OCI-LY1 (cell line): ENCODE results near the gene ATG9B.
A peak's percentile ranks its signal among the peaks of the same experiment; 100 is the strongest.

Source experiments
- H2AFZ ChIP-seq: fragments of 200-600 bp; sonication (generic), shearing (Covaris generic); 2 replicates; pipeline ENCODE4 v1.6.0; 2014; ENCODE audit warnings: antibody characterized with exemption, mild to moderate bottlenecking, low read length
- H3F3A ChIP-seq: fragments of 200-600 bp; sonication (generic), shearing (Covaris generic); 2 replicates; pipeline ENCODE4 v1.6.0; 2014; ENCODE audit warnings: mild to moderate bottlenecking, antibody characterized with exemption, low read length, moderate library complexity; ENCODE audit not compliant: insufficient read depth
- H3K27ac ChIP-seq: fragments of 200-600 bp; sonication (generic); 2 replicates; pipeline ENCODE4 v1.5.1; 2014; ENCODE audit warnings: low read length, mixed run types, mild to moderate bottlenecking, low read depth; ENCODE audit not compliant: poor library complexity, severe bottlenecking
- H3K27me3 ChIP-seq: fragments of 200-600 bp; sonication (generic); 2 replicates; pipeline ENCODE4 v1.6.0; 2014; ENCODE audit warnings: antibody characterized with exemption, mild to moderate bottlenecking, low read length, moderate library complexity; ENCODE audit not compliant: insufficient read depth
- H3K36me3 ChIP-seq: fragments of 200-600 bp; sonication (generic); 2 replicates; pipeline ENCODE4 v1.6.1; 2014; ENCODE audit warnings: mild to moderate bottlenecking, antibody characterized with exemption, low read length, moderate library complexity, mixed read lengths; ENCODE audit not compliant: insufficient read depth
- H3K4me1 ChIP-seq: fragments of 200-600 bp; sonication (generic); 2 replicates; pipeline ENCODE4 v1.5.1; 2014; ENCODE audit warnings: mild to moderate bottlenecking, low read length, moderate library complexity; ENCODE audit not compliant: insufficient read depth, severe bottlenecking
- H3K4me2 ChIP-seq: fragments of 200-600 bp; sonication (generic), shearing (Covaris generic); 2 replicates; pipeline ENCODE4 v1.6.1; 2014; ENCODE audit warnings: low read length
- H3K4me3 ChIP-seq: fragments of 200-600 bp; sonication (generic); 2 replicates; pipeline ENCODE4 v1.5.1; 2014; ENCODE audit warnings: low read length, low read depth, mild to moderate bottlenecking, mixed read lengths; ENCODE audit not compliant: poor library complexity, severe bottlenecking
- H3K79me2 ChIP-seq: fragments of 200-600 bp; shearing (Covaris generic); 2 replicates; pipeline ENCODE4 v1.6.1; 2016; ENCODE audit warnings: mixed run types, low read length, mixed read lengths; ENCODE audit not compliant: insufficient read depth
- H3K9ac ChIP-seq: fragments of 200-600 bp; sonication (generic), shearing (Covaris generic); 2 replicates; pipeline ENCODE4 v1.6.1; 2014; ENCODE audit warnings: mild to moderate bottlenecking, low read length, mixed read lengths
- H3K9me2 ChIP-seq: fragments of 200-600 bp; sonication (generic), shearing (Covaris generic); 2 replicates; pipeline ENCODE4 v1.6.1; 2014; ENCODE audit warnings: low read depth, mild to moderate bottlenecking, low read length, mixed read lengths
- H3K9me3 ChIP-seq: fragments of 200-600 bp; shearing (Covaris generic); 2 replicates; pipeline ENCODE4 v1.6.1; 2014; ENCODE audit warnings: low read length, mixed read lengths
- H4K20me1 ChIP-seq: fragments of 200-600 bp; sonication (generic), shearing (Covaris generic); 2 replicates; pipeline ENCODE4 v1.6.0; 2016; ENCODE audit warnings: mild to moderate bottlenecking, low read length; ENCODE audit not compliant: insufficient read depth
- EZH2 ChIP-seq: fragments of 200-600 bp; sonication (generic), shearing (Covaris generic); IDR thresholded peaks from 2 replicates; pipeline ENCODE4 v1.8.0; 2017; ENCODE audit warnings: borderline replicate concordance, mixed run types, mild to moderate bottlenecking, antibody characterized with exemption, low read length, moderate library complexity, mixed read lengths
- TF ChIP-seq, protein P1 (sequence below): fragments of 200-600 bp; sonication (generic), shearing (Covaris generic); IDR thresholded peaks from 2 replicates; pipeline ENCODE4 v1.5.1; 2017; ENCODE audit warnings: mild to moderate bottlenecking, antibody characterized with exemption, low read length, moderate library complexity, mixed read lengths

The ATG9B gene

DNA sequence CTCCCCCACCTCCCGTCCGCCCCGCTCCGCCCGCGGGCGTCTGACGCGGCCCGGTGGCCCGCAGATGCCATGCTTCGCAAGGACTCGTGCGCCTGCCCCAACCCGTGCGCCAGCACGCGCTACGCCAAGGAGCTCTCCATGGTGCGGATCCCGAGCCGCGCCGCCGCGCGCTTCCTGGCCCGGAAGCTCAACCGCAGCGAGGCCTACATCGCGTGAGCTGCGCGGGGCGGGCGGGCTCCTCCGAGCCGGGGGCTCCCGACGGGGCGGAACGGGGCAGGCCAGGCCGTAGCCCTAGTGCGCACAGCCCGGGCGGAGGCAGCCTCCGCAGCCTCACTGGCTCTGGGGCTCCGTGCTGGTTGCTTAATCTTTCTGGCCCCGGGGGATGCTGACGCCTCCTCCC, 26.8 kb upstream of the ATG9B start:
- H3K9me2 ChIP-seq, result no peaks in the 10 kb centered on the region
- H4K20me1 ChIP-seq, result no peaks in the 10 kb centered on the region
- H3K27me3 ChIP-seq, result peaks cover 9% of the 10 kb centered on the region; the same call in 1 of the 2 replicates
- H3K9ac ChIP-seq, result no peak overlapping the region
- H3K79me2 ChIP-seq, result no peaks in the 10 kb centered on the region
- H3K4me1 ChIP-seq, result no peaks in the 10 kb centered on the region
- no peak overlapping the region for H3K4me3 ChIP-seq
- H3K36me3 ChIP-seq, result peaks cover 1% of the 10 kb centered on the region; the same call in 1 of the 2 replicates
- H3K9me3 ChIP-seq, result no peaks in the 10 kb centered on the region
- TF ChIP-seq EZH2, result no peak
- TF ChIP-seq, protein P1, sequence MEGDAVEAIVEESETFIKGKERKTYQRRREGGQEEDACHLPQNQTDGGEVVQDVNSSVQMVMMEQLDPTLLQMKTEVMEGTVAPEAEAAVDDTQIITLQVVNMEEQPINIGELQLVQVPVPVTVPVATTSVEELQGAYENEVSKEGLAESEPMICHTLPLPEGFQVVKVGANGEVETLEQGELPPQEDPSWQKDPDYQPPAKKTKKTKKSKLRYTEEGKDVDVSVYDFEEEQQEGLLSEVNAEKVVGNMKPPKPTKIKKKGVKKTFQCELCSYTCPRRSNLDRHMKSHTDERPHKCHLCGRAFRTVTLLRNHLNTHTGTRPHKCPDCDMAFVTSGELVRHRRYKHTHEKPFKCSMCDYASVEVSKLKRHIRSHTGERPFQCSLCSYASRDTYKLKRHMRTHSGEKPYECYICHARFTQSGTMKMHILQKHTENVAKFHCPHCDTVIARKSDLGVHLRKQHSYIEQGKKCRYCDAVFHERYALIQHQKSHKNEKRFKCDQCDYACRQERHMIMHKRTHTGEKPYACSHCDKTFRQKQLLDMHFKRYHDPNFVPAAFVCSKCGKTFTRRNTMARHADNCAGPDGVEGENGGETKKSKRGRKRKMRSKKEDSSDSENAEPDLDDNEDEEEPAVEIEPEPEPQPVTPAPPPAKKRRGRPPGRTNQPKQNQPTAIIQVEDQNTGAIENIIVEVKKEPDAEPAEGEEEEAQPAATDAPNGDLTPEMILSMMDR, result no peak
- peak overlapping the region; percentile 26; the same call in 1 of the 2 replicates for H3K4me2 ChIP-seq
- H2AFZ ChIP-seq, result no peak overlapping the region
- no peaks in the 10 kb centered on the region for H3F3A ChIP-seq
- H3K27ac ChIP-seq, result no peak overlapping the region

DNA sequence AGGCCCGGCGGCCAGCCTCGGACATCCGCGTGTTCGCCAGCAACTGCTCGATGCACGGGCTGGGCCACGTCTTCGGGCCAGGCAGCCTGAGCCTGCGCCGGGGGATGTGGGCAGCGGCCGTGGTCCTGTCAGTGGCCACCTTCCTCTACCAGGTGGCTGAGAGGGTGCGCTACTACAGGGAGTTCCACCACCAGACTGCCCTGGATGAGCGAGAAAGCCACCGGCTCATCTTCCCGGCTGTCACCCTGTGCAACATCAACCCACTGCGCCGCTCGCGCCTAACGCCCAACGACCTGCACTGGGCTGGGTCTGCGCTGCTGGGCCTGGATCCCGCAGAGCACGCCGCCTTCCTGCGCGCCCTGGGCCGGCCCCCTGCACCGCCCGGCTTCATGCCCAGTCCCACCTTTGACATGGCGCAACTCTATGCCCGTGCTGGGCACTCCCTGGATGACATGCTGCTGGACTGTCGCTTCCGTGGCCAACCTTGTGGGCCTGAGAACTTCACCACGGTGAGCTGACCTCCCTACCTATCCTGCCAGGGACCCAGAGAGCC, 24.7 kb upstream of the ATG9B start:
- H3K4me2 ChIP-seq, result no peak overlapping the region
- no peaks in the 10 kb centered on the region for H3K79me2 ChIP-seq
- peaks cover 15% of the 10 kb centered on the region for H3K36me3 ChIP-seq
- no peak overlapping the region for H2AFZ ChIP-seq
- H3K4me3 ChIP-seq, result no peak overlapping the region
- no peaks in the 10 kb centered on the region for H4K20me1 ChIP-seq
- no peaks in the 10 kb centered on the region for H3K4me1 ChIP-seq
- peaks cover 9% of the 10 kb centered on the region; the same call in 1 of the 2 replicates for H3K27me3 ChIP-seq
- H3F3A ChIP-seq, result no peaks in the 10 kb centered on the region
- TF ChIP-seq EZH2, result no peak
- TF ChIP-seq, protein P1, result no peak
- no peaks in the 10 kb centered on the region for H3K9me2 ChIP-seq
- H3K9me3 ChIP-seq, result no peaks in the 10 kb centered on the region
- H3K9ac ChIP-seq, result no peak overlapping the region
- no peak overlapping the region for H3K27ac ChIP-seq

DNA sequence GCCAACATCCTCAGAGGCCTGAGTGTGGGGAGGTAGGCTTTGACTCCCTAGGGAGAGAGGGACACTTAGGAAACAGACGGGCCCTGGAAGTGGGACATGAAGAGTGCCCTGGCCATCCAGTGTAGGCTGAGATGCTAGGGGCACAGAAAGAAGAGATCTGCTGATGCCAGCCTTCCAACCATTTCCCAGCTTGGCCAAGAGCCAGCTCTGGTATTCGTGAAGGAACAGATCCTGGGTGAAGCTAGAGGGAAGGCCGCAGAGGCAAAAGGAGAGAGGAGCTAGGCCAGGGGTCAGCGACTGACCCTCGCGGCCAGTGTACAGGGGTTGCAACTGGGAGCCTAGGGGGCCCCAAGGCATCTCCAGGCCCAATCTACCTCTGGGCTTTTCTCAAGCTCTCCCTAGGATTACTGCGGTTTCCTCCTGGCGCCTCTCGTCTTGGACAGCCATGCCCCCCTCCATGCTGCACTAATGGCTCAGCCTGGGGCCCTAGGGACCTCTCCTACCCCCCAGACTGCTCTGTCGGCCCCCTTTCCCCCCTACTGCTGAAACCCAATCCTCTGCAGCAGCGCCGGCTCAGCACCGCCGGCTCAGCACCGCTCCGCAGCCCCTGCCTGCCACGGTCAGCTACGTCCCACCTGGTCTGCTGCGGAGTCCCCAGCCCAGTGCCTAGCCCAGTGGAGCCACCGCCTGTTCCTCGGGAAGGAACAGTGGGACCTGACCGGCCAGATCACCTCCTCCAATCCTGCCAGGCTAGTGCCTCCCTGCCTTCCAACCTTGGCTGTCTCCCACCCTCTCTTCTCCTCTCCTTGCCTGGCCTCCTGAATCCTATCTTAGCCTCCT, 23.9 kb upstream of the ATG9B start, which contains the start of gene ASIC3:
Gene ASIC3 (plus strand): TSS at position 556 of the 840 bp plus-strand sequence. CDS start 355 bp downstream, outside the sequence.
- H3K79me2 ChIP-seq, result no peaks in the 10 kb centered on the region
- H3K4me3 ChIP-seq, result no peak within 1 kb of the TSS
- H3K9me3 ChIP-seq, result no peaks in the 10 kb centered on the region
- no peak within 1 kb of the TSS for H3K27ac ChIP-seq
- H3F3A ChIP-seq, result no peaks in the 10 kb centered on the region
- H4K20me1 ChIP-seq, result no peaks in the 10 kb centered on the region
- peaks cover 15% of the 10 kb centered on the region for H3K36me3 ChIP-seq
- no peak within 1 kb of the TSS for H2AFZ ChIP-seq
- peaks cover 9% of the 10 kb centered on the region; the same call in 1 of the 2 replicates for H3K27me3 ChIP-seq
- no peak within 1 kb of the TSS for H3K4me2 ChIP-seq
- TF ChIP-seq EZH2, result no peak
- no peak within 1 kb of the TSS for H3K9ac ChIP-seq
- no peaks in the 10 kb centered on the region for H3K4me1 ChIP-seq
- no peaks in the 10 kb centered on the region for H3K9me2 ChIP-seq
